Esophagus squamous epithelium (tissue), 5 donors: ENCODE measurements around the gene PCSK6. TPM values are rescaled to one million over a fixed set of nuclear protein-coding genes. Genes with fewer than 3 reads are reported as not detected.

Source experiments
- DNase-seq: peaks from one replicate; lab custom pipeline; 2025; lab: John Stamatoyannopoulos, UW
- H3K27ac ChIP-seq, 4 donors: fragments of 200-600 bp; sonication (generic); one replicate each; pipeline ENCODE4 v1.5.1; 2016 to 2019; ENCODE audit warnings: mild to moderate bottlenecking in 1 of 4
- H3K27me3 ChIP-seq, 4 donors: fragments of 200-600 bp; sonication (generic); 1 replicate in 3 of 4; 2 replicates in 1 of 4; pipeline versions ENCODE4 v1.5.1 to v1.6.0; 2017 to 2021; ENCODE audit warnings: antibody characterized with exemption in 1 of 4
- H3K36me3 ChIP-seq, 3 donors: fragments of 200-600 bp; sonication (generic); one replicate each; pipeline ENCODE4 v1.5.1; 2016 to 2019
- H3K4me1 ChIP-seq, 3 donors: fragments of 200-600 bp; sonication (generic); one replicate each; pipeline ENCODE4 v1.5.1; 2017 to 2019
- H3K4me3 ChIP-seq, 4 donors: fragments of 200-600 bp; sonication (generic); 1 replicate in 3 of 4; 2 replicates in 1 of 4; pipeline ENCODE4 v1.5.1; 2016 to 2019; ENCODE audit warnings: mild to moderate bottlenecking in 2 of 4, moderate library complexity in 1 of 4
- H3K9me3 ChIP-seq, 3 donors: fragments of 200-600 bp; sonication (generic); one replicate each; pipeline ENCODE4 v1.5.1; 2016 to 2019
- CTCF ChIP-seq, 6 experiments: fragments of 450-650 bp in 4 of 6; fragments of 200-600 bp in 2 of 6; sonication (generic) in 2 of 6; IDR thresholded peaks; one replicate each; pipeline ENCODE4 v1.5.1; 2016 to 2019; ENCODE audit warnings: antibody characterized with exemption in 6 of 6, mild to moderate bottlenecking in 4 of 6, moderate library complexity in 4 of 6
- POLR2A ChIP-seq, 4 donors: fragments of 450-650 bp; IDR thresholded peaks; one replicate each; pipeline ENCODE4 v1.6.1; 2017; ENCODE audit warnings: antibody characterized with exemption in 4 of 4, mild to moderate bottlenecking in 4 of 4, moderate library complexity in 3 of 4
- WGBS, 2 donors: methylation state at CpG; one replicate each; pipeline ENCODE4 v1.1.5; 2018; 5-methylcytosine and 5-hydroxymethylcytosine counted together
- intact Hi-C: fragments of 100-400 bp; cut with DNase I; formaldehyde crosslinking; loops from one replicate; pipeline ENCODE4 v1.15.0; 2022
- total RNA-seq, 4 donors: library from RNA; depleted of rRNA; stranded (reverse); fragments of >200 nt; gene quantifications; one replicate each; pipeline ENCODE4 v1.1.0, GENCODE V29; 2016
- donor health status: DM: yes; HTN: yes; CAD: no.

Gene PCSK6
- total RNA-seq, 4 donors from 2014 or later = 5.1 to 13.8 (median 9.2) TPM

DNA sequence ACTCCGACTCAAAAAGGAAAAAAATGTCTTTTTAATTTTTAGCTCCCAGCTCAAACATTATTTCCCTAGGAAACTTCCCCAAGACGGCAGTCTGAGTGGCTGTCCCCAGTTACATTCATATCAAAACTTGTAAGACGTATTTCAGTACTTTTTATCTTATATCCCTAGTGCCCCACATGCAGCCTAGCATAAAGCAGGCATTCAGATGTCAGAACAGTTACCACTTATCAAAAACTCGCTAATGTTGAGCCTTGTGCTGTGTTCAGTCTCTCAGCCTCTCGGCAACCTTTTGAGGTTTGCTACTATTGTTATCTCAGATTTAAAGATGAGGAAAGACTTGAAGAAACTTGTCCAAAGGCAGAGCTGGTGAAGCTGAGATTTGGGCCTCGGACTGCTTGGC, 205.6 kb downstream of the PCSK6 start:
- 56 to 66% methylated on average over 6 of the region's 6 CpGs for WGBS, 2 donors
- no peak for DNase-seq
- peaks cover 0 to 8% (median 0%) of the 10 kb centered on the region in 3 donors for H3K4me1 ChIP-seq
- no peak for TF ChIP-seq CTCF (IDR thresholded peaks at IDR 0.05)
- TF ChIP-seq POLR2A (IDR thresholded peaks at IDR 0.05) = no peak
- no peaks in the 10 kb centered on the region for H3K9me3 ChIP-seq
- intact Hi-C loops = no loop called here
- no peaks in the 10 kb centered on the region for H3K27me3 ChIP-seq
- H3K4me3 ChIP-seq = no peak overlapping the region
- H3K36me3 ChIP-seq = peaks cover 3 to 99% (median 24%) of the 10 kb centered on the region in 3 donors
- H3K27ac ChIP-seq = no peak overlapping the region

GRCh38 chr15:101280007-101280406, 209.5 kb downstream of the PCSK6 start:
- no peaks in the 10 kb centered on the region for H3K27me3 ChIP-seq
- no peak overlapping the region for H3K27ac ChIP-seq
- no peaks in the 10 kb centered on the region for H3K9me3 ChIP-seq
- H3K4me1 ChIP-seq = peaks cover 5 to 22% (median 15%) of the 10 kb centered on the region in 3 donors
- WGBS, 2 donors = 75 to 90% methylated on average over 2 of the region's 2 CpGs
- intact Hi-C loops = no loop called here
- no peak for TF ChIP-seq POLR2A (IDR thresholded peaks at IDR 0.05)
- no peak for TF ChIP-seq CTCF (IDR thresholded peaks at IDR 0.05)
- H3K4me3 ChIP-seq = no peak overlapping the region
- DNase-seq = no peak
- H3K36me3 ChIP-seq = peaks cover 3 to 65% (median 12%) of the 10 kb centered on the region in 3 donors

GRCh38 chr15:101277943-101278564, 211.5 kb downstream of the PCSK6 start:
- TF ChIP-seq CTCF (IDR thresholded peaks at IDR 0.05) = no peak
- TF ChIP-seq POLR2A (IDR thresholded peaks at IDR 0.05) = no peak
- H3K27ac ChIP-seq = peak overlapping the region; percentile 91 to 97 (median 93)

GRCh38 chr15:101277038-101277822, 212.3 kb downstream of the PCSK6 start, which contains the start of gene SELENOS:
TSS of gene SELENOS (minus strand) at chr15:101277485. CDS start at chr15:101277417, 68 bp downstream.
- peak; percentile 29 for DNase-seq
- Histone ChIP-seq H3K4me3 (peak within 1 kb of the TSS; percentile 65 to 89 (median 76)), H3K36me3 (peaks cover 17 to 65% (median 29%) of the 10 kb centered on the region in 3 donors), H3K9me3 (no peaks in the 10 kb centered on the region), H3K27me3 (no peaks in the 10 kb centered on the region), H3K4me1 (peaks cover 5 to 22% (median 15%) of the 10 kb centered on the region in 3 donors), H3K27ac (peak within 1 kb of the TSS; percentile 91 to 97 (median 93))
- WGBS, 2 donors = 1 to 3% methylated on average over 9 to 28 of the region's 91 CpGs
- intact Hi-C loops = no loop called here
- TF ChIP-seq POLR2A (IDR thresholded peaks at IDR 0.05) = peak in 3 of 4 donors; percentile 91 to 97 (median 97)
- peak in 2 of 6 experiments; percentile 3 to 44 for TF ChIP-seq CTCF (IDR thresholded peaks at IDR 0.05)

More at GRCh38 chr15:101277943-101278564, 211.5 kb downstream of the PCSK6 start:
- Histone ChIP-seq H3K4me1 (peaks cover 5 to 22% (median 15%) of the 10 kb centered on the region in 3 donors), H3K9me3 (no peaks in the 10 kb centered on the region), H3K4me3 (peak overlapping the region; percentile 65 to 89 (median 76)), H3K36me3 (peaks cover 14 to 65% (median 22%) of the 10 kb centered on the region in 3 donors), H3K27me3 (no peaks in the 10 kb centered on the region)
- 80 to 84% methylated on average over 12 of the region's 12 CpGs for WGBS, 2 donors
- no peak for DNase-seq
- intact Hi-C loops = no loop called here
